H1 (cell line): ENCODE measurements around the gene NSA2. TPM values are rescaled to one million over a fixed set of nuclear protein-coding genes. Genes with fewer than 3 reads are reported as not detected.

Experiments
- CTCF ChIA-PET: fragments of 300-600 bp; sonication (Branson Sonifier 250); formaldehyde crosslinking; loops from one replicate; lab custom pipeline; 2021; ENCODE audit not compliant: partially characterized antibody; lab: Charles Lee
- POLR2A ChIA-PET: fragments of 300-600 bp; sonication (Branson Sonifier 250); formaldehyde crosslinking; loops from one replicate; lab custom pipeline; 2021; ENCODE audit warnings: inconsistent platforms; ENCODE audit not compliant: partially characterized antibody; lab: Charles Lee
- DNase-seq, 2 experiments: peaks; one replicate each; pipeline versions ENCODE4 v3.0.0 to v3.0.0-alpha.2; 2010 to 2022; ENCODE audit warnings: low spot score in 2 of 2, low read depth in 1 of 2, mixed read lengths in 1 of 2
- FAIRE-seq: peaks from 2 replicates; lab custom pipeline; 2011; peaks lifted over from hg19 to GRCh38; lab: Jason Lieb, UNC
- H2AFZ ChIP-seq: 2 replicates; pipeline ENCODE4 v1.8.1; 2012; ENCODE audit warnings: low read length, inconsistent platforms
- H2AK5ac ChIP-seq: 2 replicates; pipeline ENCODE4 v1.6.1; 2013; ENCODE audit warnings: low read depth, low read length
- H2BK120ac ChIP-seq: replicated peaks from 2 replicates; pipeline ENCODE3; 2013; ENCODE audit warnings: low read depth, low read length, inconsistent platforms
- H2BK12ac ChIP-seq: 2 replicates; pipeline ENCODE4 v1.6.1; 2013; ENCODE audit warnings: low read depth, low read length
- H2BK15ac ChIP-seq: 2 replicates; pipeline ENCODE4 v1.6.1; 2013; ENCODE audit warnings: low read length
- H2BK20ac ChIP-seq: 2 replicates; pipeline ENCODE4 v1.6.1; 2013; ENCODE audit warnings: low read length
- H2BK5ac ChIP-seq: 2 replicates; pipeline ENCODE4 v1.6.1; 2013; ENCODE audit warnings: low read depth, low read length
- H3K14ac ChIP-seq: 2 replicates; pipeline ENCODE4 v1.6.1; 2013; ENCODE audit warnings: inconsistent platforms; ENCODE audit not compliant: insufficient read length
- H3K18ac ChIP-seq: 2 replicates; pipeline ENCODE4 v1.6.1; 2013; ENCODE audit warnings: low read length; ENCODE audit errors: extremely low read depth
- H3K23ac ChIP-seq: 2 replicates; pipeline ENCODE4 v1.6.1; 2013; ENCODE audit warnings: inconsistent platforms; ENCODE audit not compliant: insufficient read length
- H3K23me2 ChIP-seq: 2 replicates; pipeline ENCODE4 v1.6.1; 2013; ENCODE audit warnings: low read depth, low read length
- H3K27ac ChIP-seq: 2 replicates; pipeline ENCODE4 v1.6.1; 2011; ENCODE audit warnings: low read depth, low read length, inconsistent platforms
- H3K27me3 ChIP-seq, 4 experiments: replicated peaks in 1 of 4; 1 replicate in 1 of 4; 2 replicates in 3 of 4; pipeline versions ENCODE4 v1.6.1 to v1.8.1; 2011 to 2013; ENCODE audit warnings: low read length in 3 of 4, mild to moderate bottlenecking in 3 of 4, inconsistent platforms in 2 of 4, mixed read lengths in 2 of 4, moderate library complexity in 1 of 4; ENCODE audit not compliant: control insufficient read depth in 3 of 4, insufficient read depth in 3 of 4; ENCODE audit errors: extremely low read depth in 1 of 4
- H3K36me3 ChIP-seq, 4 experiments: 2 replicates each; pipeline versions ENCODE4 v1.6.1 to v1.8.1; 2011 to 2013; ENCODE audit warnings: mild to moderate bottlenecking in 4 of 4, low read length in 3 of 4, moderate library complexity in 2 of 4, control low read depth in 1 of 4, inconsistent platforms in 1 of 4; ENCODE audit not compliant: insufficient read depth in 4 of 4, control insufficient read depth in 2 of 4
- H3K4ac ChIP-seq: replicated peaks from 2 replicates; pipeline ENCODE3; 2013; ENCODE audit warnings: low read length, low read depth, mixed read lengths, inconsistent platforms; ENCODE audit not compliant: insufficient read length
- H3K4me1 ChIP-seq, 4 experiments: replicated peaks in 1 of 4; 1 replicate in 1 of 4; 2 replicates in 3 of 4; pipeline versions ENCODE4 v1.6.1 to v1.8.1; 2011 to 2013; ENCODE audit warnings: low read length in 3 of 4, inconsistent platforms in 2 of 4, mixed read lengths in 1 of 4; ENCODE audit not compliant: insufficient read depth in 4 of 4, control insufficient read depth in 3 of 4
- H3K4me2 ChIP-seq, 2 experiments: 2 replicates each; pipeline versions ENCODE4 v1.6.1 to v1.8.1; 2011 to 2013; ENCODE audit warnings: low read depth in 2 of 2, low read length in 2 of 2, control low read depth in 1 of 2, inconsistent platforms in 1 of 2, mild to moderate bottlenecking in 1 of 2; ENCODE audit not compliant: insufficient read depth in 1 of 2
- H3K4me3 ChIP-seq, 4 experiments: fragments of 200-600, 300-600 bp in 1 of 4; sonication (generic), shearing (Covaris generic), sonication (Bioruptor Twin) in 1 of 4; 2 replicates each; pipeline versions ENCODE4 v1.5.1 to v1.8.1; 2011 to 2016; ENCODE audit warnings: low read length in 4 of 4, low read depth in 3 of 4, control low read depth in 2 of 4, inconsistent platforms in 2 of 4, mild to moderate bottlenecking in 2 of 4, mixed read lengths in 1 of 4, moderate library complexity in 1 of 4; ENCODE audit not compliant: insufficient read depth in 2 of 4; ENCODE audit errors: extremely low read depth in 1 of 4
- H3K56ac ChIP-seq: replicated peaks from 2 replicates; pipeline ENCODE3; 2013; ENCODE audit warnings: low read depth, mild to moderate bottlenecking, mixed read lengths, low read length, inconsistent platforms; ENCODE audit not compliant: insufficient read length
- H3K79me1 ChIP-seq: 2 replicates; pipeline ENCODE4 v1.6.1; 2013; ENCODE audit warnings: low read depth, low read length, control low read depth
- H3K79me2 ChIP-seq, 2 experiments: 2 replicates each; pipeline versions ENCODE4 v1.6.1 to v1.8.1; 2012 to 2013; ENCODE audit warnings: low read length in 2 of 2, mild to moderate bottlenecking in 2 of 2, inconsistent platforms in 1 of 2; ENCODE audit not compliant: insufficient read depth in 2 of 2, control insufficient read depth in 1 of 2
- H3K9ac ChIP-seq, 4 experiments: replicated peaks in 1 of 4; 1 replicate in 1 of 4; 2 replicates in 3 of 4; pipeline versions ENCODE4 v1.6.1 to v1.8.1; 2011 to 2013; ENCODE audit warnings: low read depth in 3 of 4, low read length in 3 of 4, control low read depth in 2 of 4, mild to moderate bottlenecking in 2 of 4, moderate library complexity in 2 of 4, inconsistent platforms in 1 of 4; ENCODE audit errors: extremely low read depth in 1 of 4
- H3K9me3 ChIP-seq, 2 experiments: 2 replicates each; pipeline versions ENCODE4 v1.6.1 to v1.8.1; 2012 to 2013; ENCODE audit warnings: mild to moderate bottlenecking in 2 of 2, moderate library complexity in 2 of 2, control low read depth in 1 of 2, inconsistent platforms in 1 of 2, low read depth in 1 of 2, low read length in 1 of 2, mixed read lengths in 1 of 2; ENCODE audit not compliant: insufficient read depth in 2 of 2
- H4K20me1 ChIP-seq, 2 experiments: replicated peaks in 1 of 2; 2 replicates each; pipeline versions ENCODE3 to v1.8.1; 2011 to 2013; ENCODE audit warnings: inconsistent platforms in 2 of 2, low read length in 2 of 2, mild to moderate bottlenecking in 1 of 2; ENCODE audit not compliant: insufficient read depth in 2 of 2, control insufficient read depth in 1 of 2
- H4K5ac ChIP-seq: 2 replicates; pipeline ENCODE4 v1.6.1; 2013; ENCODE audit warnings: low read length, low read depth, mixed read lengths, inconsistent platforms; ENCODE audit not compliant: insufficient read length
- H4K8ac ChIP-seq: 2 replicates; pipeline ENCODE4 v1.8.0; 2013; ENCODE audit warnings: mild to moderate bottlenecking, moderate library complexity, low read length, inconsistent platforms; ENCODE audit not compliant: insufficient read depth; ENCODE audit errors: extremely low read depth
- H4K91ac ChIP-seq: replicated peaks from 2 replicates; pipeline ENCODE3; 2013; ENCODE audit warnings: low read length, mixed read lengths, inconsistent platforms; ENCODE audit not compliant: insufficient read length
- CBX8 ChIP-seq: fragments of 300-800, 300-1000 bp; sonication (generic); IDR thresholded peaks from 2 replicates; pipeline ENCODE4 v1.7.1; 2016; ENCODE audit warnings: low read depth, low read length, borderline replicate concordance
- CEBPB ChIP-seq: IDR thresholded peaks from 2 replicates; pipeline ENCODE4 v1.6.1; 2012; ENCODE audit warnings: low read depth, low read length
- CHD1 ChIP-seq: IDR thresholded peaks from 2 replicates; pipeline ENCODE4 v1.6.1; 2012; ENCODE audit warnings: low read depth, low read length, improper control_type of control experiment
- EP300 ChIP-seq, 2 experiments: IDR thresholded peaks; 1 replicate in 1 of 2; 2 replicates in 1 of 2; pipeline ENCODE4 v1.6.1; 2011 to 2012; ENCODE audit warnings: low read depth in 2 of 2, low read length in 2 of 2, mild to moderate bottlenecking in 2 of 2, borderline replicate concordance in 1 of 2, inconsistent platforms in 1 of 2, moderate library complexity in 1 of 2
- JUND ChIP-seq: IDR thresholded peaks from 2 replicates; pipeline ENCODE4 v1.6.1; 2011; ENCODE audit warnings: mild to moderate bottlenecking, improper control_type of control experiment, low read length
- POLR2A ChIP-seq, 2 experiments: IDR thresholded peaks; 1 replicate in 1 of 2; 2 replicates in 1 of 2; pipeline ENCODE4 v1.6.1; 2011; ENCODE audit warnings: low read depth in 2 of 2, low read length in 2 of 2, mild to moderate bottlenecking in 2 of 2; ENCODE audit errors: control extremely low read depth in 1 of 2
- RAD21 ChIP-seq, 2 experiments: IDR thresholded peaks in 1 of 2; conservative IDR thresholded peaks in 1 of 2; 2 replicates each; pipeline ENCODE4 v1.6.1; 2011; ENCODE audit warnings: low read depth in 2 of 2, low read length in 2 of 2, improper control_type of control experiment in 1 of 2, inconsistent platforms in 1 of 2, mild to moderate bottlenecking in 1 of 2, moderate library complexity in 1 of 2
- RBBP5 ChIP-seq: IDR thresholded peaks from 2 replicates; pipeline ENCODE4 v1.7.1; 2012; ENCODE audit warnings: low read depth, mild to moderate bottlenecking, inconsistent platforms, low read length, moderate library complexity, borderline replicate concordance
- SAP30 ChIP-seq: fragments of 300-600 bp; sonication (generic); IDR thresholded peaks from 2 replicates; pipeline ENCODE4 v1.7.1; 2012; ENCODE audit warnings: low read length, moderate library complexity, mild to moderate bottlenecking, inconsistent platforms; ENCODE audit not compliant: insufficient read depth, insufficient replicate concordance
- SP1 ChIP-seq: IDR thresholded peaks from 2 replicates; pipeline ENCODE4 v1.6.1; 2011; ENCODE audit warnings: low read depth, low read length
- SP2 ChIP-seq: IDR thresholded peaks from 2 replicates; pipeline ENCODE4 v1.6.1; 2012; ENCODE audit warnings: mild to moderate bottlenecking, low read length, inconsistent platforms
- TBP ChIP-seq: IDR thresholded peaks from 2 replicates; pipeline ENCODE4 v1.6.1; 2011; ENCODE audit warnings: low read depth, low read length, improper control_type of control experiment
- ZNF274 ChIP-seq: IDR thresholded peaks from 2 replicates; pipeline ENCODE4 v1.7.0; 2012; ENCODE audit warnings: low read length, borderline replicate concordance; ENCODE audit errors: extremely low read depth
- WGBS, 2 experiments: shearing (Covaris generic) in 1 of 2; methylation state at CpG; one replicate each; pipeline versions ENCODE4 v1.1.6 to v1.1.7; 2013 to 2015; ENCODE audit warnings: low lambda C conversion rate in 2 of 2, mixed read lengths in 2 of 2, inconsistent platforms in 1 of 2, low coverage in 1 of 2, missing lambda C conversion rate in 1 of 2; ENCODE audit not compliant: insufficient replicate concordance in 2 of 2, insufficient coverage in 1 of 2, insufficient read length in 1 of 2; ENCODE audit errors: extremely low coverage in 1 of 2, missing lambda C conversion rate in 1 of 2; 5-methylcytosine and 5-hydroxymethylcytosine counted together
- polyA plus RNA-seq, 7 experiments: library from polyadenylated mRNA; depleted of rRNA in 3 of 7; stranded (reverse) in 5 of 7; unstranded in 2 of 7; fragments of >200 nt in 5 of 7; fragments of 200-250 nt in 2 of 7; gene quantifications; 1 replicate in 5 of 7; 2 replicates in 1 of 7; 4 replicates in 1 of 7; pipeline versions ENCODE4 v1.2.1 to v1.2.3, GENCODE V29; 2011 to 2013; ENCODE audit warnings: missing spikeins in 2 of 7, mixed read lengths in 2 of 7
- total RNA-seq: library from RNA; stranded (reverse); fragmentation: NEBNext Ultra II Directional; extraction: Animal tissue kit (Norgen Biotek cat#: 25700); gene quantifications from 2 replicates; pipeline ENCODE4 v1.2.1, GENCODE V29; 2021
- TF ChIP-seq, protein P1 (sequence below): IDR thresholded peaks from 2 replicates; pipeline ENCODE4 v1.6.1; 2012; ENCODE audit warnings: inconsistent platforms

Gene NSA2
- total and polyA plus RNA-seq, 2 of the 8 experiments (the other 6 are each of a cell fraction or from before 2014, with no cell fraction given) = 17.0 to 68.7 TPM

DNA sequence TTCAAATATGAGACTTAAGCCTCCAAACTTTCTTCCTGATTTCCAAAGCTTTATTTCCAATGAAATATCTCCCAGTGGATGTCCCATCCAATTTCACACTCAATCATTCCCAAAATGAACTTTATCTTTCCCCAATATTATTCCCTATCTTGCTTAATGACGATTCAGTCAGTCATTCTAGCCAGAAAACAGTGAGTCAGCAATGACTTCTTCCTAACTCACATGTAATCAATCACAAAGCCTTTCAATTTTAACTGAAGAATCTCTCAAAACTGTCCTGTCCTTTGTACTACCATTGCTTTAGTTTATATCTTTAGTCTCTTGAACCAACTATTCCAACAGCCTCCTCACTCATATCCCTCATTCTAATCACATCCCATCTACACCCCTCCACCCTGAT lies 34.9 kb downstream of the NSA2 start:
- Histone ChIP-seq H2AFZ (no peak overlapping the region), H3K79me1 (peaks cover 2% of the 10 kb centered on the region; the same call in 1 of the 2 replicates), H3K4me1 (no peaks in the 10 kb centered on the region), H2BK120ac (no peak overlapping the region), H3K79me2 (peaks cover 0 to 25% of the 10 kb centered on the region in 2 experiments; a peak in 2 of 4 replicates), H2BK15ac (no peak overlapping the region), H4K5ac (no peak overlapping the region), H3K23me2 (no peaks in the 10 kb centered on the region; the same call in 1 of the 2 replicates), H2BK5ac (no peak overlapping the region), H3K14ac (no peak overlapping the region), H3K4me3 (no peak overlapping the region), H3K18ac (no peak overlapping the region), H3K9ac (no peak overlapping the region), H2BK20ac (no peak overlapping the region), H4K20me1 (peaks cover 4 to 5% of the 10 kb centered on the region in 2 experiments), H4K91ac (no peak overlapping the region), H3K9me3 (no peaks in the 10 kb centered on the region), H2AK5ac (no peak overlapping the region), H3K36me3 (peaks cover 11 to 68% (median 40%) of the 10 kb centered on the region in 4 experiments), H3K27me3 (no peaks in the 10 kb centered on the region), H3K23ac (no peak overlapping the region), H2BK12ac (no peak overlapping the region), H3K4ac (no peak overlapping the region), H3K27ac (no peak overlapping the region), H3K4me2 (no peak overlapping the region), H3K56ac (no peak overlapping the region), H4K8ac (no peak overlapping the region)
- DNase-seq (no peak), FAIRE-seq (no peak)
- WGBS, 2 experiments = 85% methylated on average over 1 of the region's 1 CpG; no CpG with 5 or more reads in 1 of the 2 experiments
- ChIA-PET POLR2A (interaction anchor here (1.1 kb wide), 1 partner anchor 31 kb away, joined by 3 read pairs; no protein-coding TSS in a partner anchor), CTCF (interaction anchor here (1.1 kb wide), 1 partner anchor 117 kb away, joined by 4 read pairs; no protein-coding TSS in a partner anchor)
- no peak for TF ChIP-seq TBP
- TF ChIP-seq SP2 = no peak
- TF ChIP-seq, protein P1, sequence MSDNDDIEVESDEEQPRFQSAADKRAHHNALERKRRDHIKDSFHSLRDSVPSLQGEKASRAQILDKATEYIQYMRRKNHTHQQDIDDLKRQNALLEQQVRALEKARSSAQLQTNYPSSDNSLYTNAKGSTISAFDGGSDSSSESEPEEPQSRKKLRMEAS = no peak
- no peak for TF ChIP-seq RBBP5
- no peak for TF ChIP-seq ZNF274
- no peak for TF ChIP-seq SP1
- no peak for TF ChIP-seq CHD1
- TF ChIP-seq CEBPB = no peak
- no peak for TF ChIP-seq CBX8
- TF ChIP-seq POLR2A (IDR thresholded peaks at IDR 0.05; ENCODE audit: control extremely low read depth in 1 of 2, low read depth in 2 of 2, low read length in 2 of 2) = no peak
- no peak for TF ChIP-seq SAP30
- TF ChIP-seq JUND = no peak
- TF ChIP-seq RAD21 (IDR thresholded peaks at IDR 0.05 in 1 of 2, conservative IDR thresholded peaks at IDR 0.05 in 1 of 2; ENCODE audit: low read depth in 2 of 2, low read length in 2 of 2) = no peak
- TF ChIP-seq EP300 (IDR thresholded peaks at IDR 0.05; ENCODE audit: borderline replicate concordance in 1 of 2, low read depth in 2 of 2, low read length in 2 of 2) = no peak
